ENCODE data around the gene EGR4.
"Not testable (repeated sequence)": the region's sequence is repeated elsewhere in the genome, so short reads cannot be mapped to it uniquely, and the experiment has no call there.

The EGR4 gene

GRCh38 chr2:73263540-73264331 lies 29.6 kb downstream of the EGR4 start:
- no peaks in the 10 kb centered on the region for H3K36me3 ChIP-seq (ENCODE audit: control insufficient read depth in 2 of 2, insufficient read depth in 2 of 2, low read length in 2 of 2)
- H3K27ac ChIP-seq (ENCODE audit: low read length), result no peak overlapping the region
- H3K9me3 ChIP-seq (ENCODE audit: control insufficient read depth in 2 of 2, low read length in 2 of 2), result no peaks in the 10 kb centered on the region
- H3K27me3 ChIP-seq (ENCODE audit: control insufficient read depth in 1 of 2, insufficient read depth in 2 of 2, low read length in 2 of 2), result peaks cover 19 to 23% of the 10 kb centered on the region in 2 donors
- H3K4me1 ChIP-seq (ENCODE audit: control insufficient read depth, insufficient read depth, low read length), result peaks cover 4% of the 10 kb centered on the region
- no peak overlapping the region for H3K4me3 ChIP-seq (ENCODE audit: low read length in 2 of 2)
- H3K9ac ChIP-seq (ENCODE audit: low read length in 2 of 2), result no peak overlapping the region

- H3K4me3 ChIP-seq (ENCODE audit: low read length in 2 of 2); H3K9ac ChIP-seq (ENCODE audit: low read length in 2 of 2); H3K4me1 ChIP-seq (ENCODE audit: control insufficient read depth, insufficient read depth, low read length); H3K36me3 ChIP-seq (ENCODE audit: control insufficient read depth in 2 of 2, insufficient read depth in 2 of 2, low read length in 2 of 2); H3K27ac ChIP-seq (ENCODE audit: low read length); H3K9me3 ChIP-seq (ENCODE audit: control insufficient read depth in 2 of 2, low read length in 2 of 2): not testable (repeated sequence)
- peaks cover 10 to 14% of the 10 kb centered on the region in 2 donors for H3K27me3 ChIP-seq (ENCODE audit: control insufficient read depth in 1 of 2, insufficient read depth in 2 of 2, low read length in 2 of 2)
Measured at GRCh38 chr2:73262691-73263429, 30.5 kb downstream of the EGR4 start.

DNA sequence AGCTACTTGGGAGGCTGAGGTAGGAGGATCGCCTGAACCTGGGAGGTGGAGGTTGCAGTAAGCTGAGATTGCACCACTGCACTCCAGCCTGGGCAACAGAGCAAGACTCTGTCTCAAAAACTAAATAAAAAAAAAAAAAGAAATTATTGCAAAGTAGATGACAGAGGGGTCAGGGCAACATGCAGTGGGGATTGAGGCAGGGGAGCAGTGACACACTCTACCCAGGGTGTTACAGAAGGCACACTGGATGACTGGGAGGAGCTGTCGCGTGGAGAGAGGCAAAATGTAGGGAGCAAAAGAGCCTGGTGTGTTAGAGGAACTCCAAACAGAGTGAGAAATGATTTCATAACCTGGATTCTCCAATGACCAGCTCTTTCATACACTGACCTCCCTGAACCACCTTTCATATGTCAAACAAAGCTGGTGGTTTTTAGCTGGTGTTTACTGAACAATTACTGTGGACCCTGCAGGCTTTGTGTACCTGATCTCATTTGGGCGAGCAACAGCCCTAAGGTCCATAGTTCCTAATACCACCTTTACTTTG lies 31.2 kb downstream of the EGR4 start:
- peaks cover 9 to 10% of the 10 kb centered on the region in 2 donors for H3K27me3 ChIP-seq (ENCODE audit: control insufficient read depth in 1 of 2, insufficient read depth in 2 of 2, low read length in 2 of 2)
- no peak overlapping the region for H3K27ac ChIP-seq (ENCODE audit: low read length)

DNA sequence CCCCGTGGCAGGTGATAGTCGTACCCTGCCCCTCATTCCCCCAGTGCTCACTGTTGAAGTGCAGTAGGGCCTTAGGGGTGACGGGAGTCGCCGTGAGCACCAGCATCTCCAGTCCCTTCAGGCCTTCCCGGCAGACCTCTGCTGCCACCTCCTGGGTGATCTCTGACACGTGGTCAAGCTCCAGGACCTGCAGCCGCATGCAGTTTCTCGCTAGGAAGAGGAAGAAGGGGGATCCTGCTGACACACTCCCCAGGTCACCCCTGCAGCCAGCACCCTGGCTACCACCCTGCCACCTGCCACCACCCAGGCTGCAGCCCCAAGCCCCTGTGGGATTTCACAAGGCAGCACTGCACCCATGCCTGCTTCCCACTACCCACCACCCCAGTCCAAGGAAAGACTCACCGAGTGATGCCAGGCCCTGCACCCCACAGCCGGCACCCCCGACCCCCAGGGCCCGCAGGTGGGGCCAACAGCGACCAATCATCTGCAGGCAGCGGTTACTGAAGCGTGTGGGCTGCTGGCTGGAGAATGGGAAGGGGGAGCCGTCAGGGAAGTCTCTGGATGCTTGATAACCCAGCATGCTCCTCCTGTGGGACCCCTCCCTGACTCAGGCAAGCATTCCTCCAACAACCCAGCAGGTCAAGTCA lies 32.9 kb downstream of the EGR4 start:
- Histone ChIP-seq H3K36me3 (ENCODE audit: control insufficient read depth in 2 of 2, insufficient read depth in 2 of 2, low read length in 2 of 2) (no peaks in the 10 kb centered on the region), H3K9me3 (ENCODE audit: control insufficient read depth in 2 of 2, low read length in 2 of 2) (no peaks in the 10 kb centered on the region), H3K4me1 (ENCODE audit: control insufficient read depth, insufficient read depth, low read length) (no peaks in the 10 kb centered on the region), H3K27me3 (ENCODE audit: control insufficient read depth in 1 of 2, insufficient read depth in 2 of 2, low read length in 2 of 2) (no peaks in the 10 kb centered on the region), H3K4me3 (ENCODE audit: low read length in 2 of 2) (no peak overlapping the region), H3K9ac (ENCODE audit: low read length in 2 of 2) (no peak overlapping the region), H3K27ac (ENCODE audit: low read length) (no peak overlapping the region)

More for the DNA sequence above, 31.2 kb downstream of the EGR4 start:
- H3K9ac ChIP-seq (ENCODE audit: low read length in 2 of 2), result no peak overlapping the region
- H3K4me1 ChIP-seq (ENCODE audit: control insufficient read depth, insufficient read depth, low read length), result no peaks in the 10 kb centered on the region
- no peaks in the 10 kb centered on the region for H3K9me3 ChIP-seq (ENCODE audit: control insufficient read depth in 2 of 2, low read length in 2 of 2)
- no peaks in the 10 kb centered on the region for H3K36me3 ChIP-seq (ENCODE audit: control insufficient read depth in 2 of 2, insufficient read depth in 2 of 2, low read length in 2 of 2)
- no peak overlapping the region for H3K4me3 ChIP-seq (ENCODE audit: low read length in 2 of 2)

GRCh38 chr2:73259704-73260337 lies 33.5 kb downstream of the EGR4 start:
- Histone ChIP-seq H3K36me3 (ENCODE audit: control insufficient read depth in 2 of 2, insufficient read depth in 2 of 2, low read length in 2 of 2) (peaks cover 0 to 2% of the 10 kb centered on the region in 2 donors), H3K4me3 (ENCODE audit: low read length in 2 of 2) (no peak overlapping the region), H3K27me3 (ENCODE audit: control insufficient read depth in 1 of 2, insufficient read depth in 2 of 2, low read length in 2 of 2) (no peaks in the 10 kb centered on the region), H3K9ac (ENCODE audit: low read length in 2 of 2) (no peak overlapping the region), H3K27ac (ENCODE audit: low read length) (no peak overlapping the region), H3K9me3 (ENCODE audit: control insufficient read depth in 2 of 2, low read length in 2 of 2) (no peaks in the 10 kb centered on the region), H3K4me1 (ENCODE audit: control insufficient read depth, insufficient read depth, low read length) (no peaks in the 10 kb centered on the region)

- Histone ChIP-seq H3K9me3 (ENCODE audit: control insufficient read depth in 2 of 2, low read length in 2 of 2) (no peaks in the 10 kb centered on the region), H3K36me3 (ENCODE audit: control insufficient read depth in 2 of 2, insufficient read depth in 2 of 2, low read length in 2 of 2) (peaks cover 0 to 4% of the 10 kb centered on the region in 2 donors), H3K4me1 (ENCODE audit: control insufficient read depth, insufficient read depth, low read length) (no peaks in the 10 kb centered on the region), H3K9ac (ENCODE audit: low read length in 2 of 2) (no peak overlapping the region), H3K4me3 (ENCODE audit: low read length in 2 of 2) (no peak overlapping the region), H3K27ac (ENCODE audit: low read length) (no peak overlapping the region), H3K27me3 (ENCODE audit: control insufficient read depth in 1 of 2, insufficient read depth in 2 of 2, low read length in 2 of 2) (no peaks in the 10 kb centered on the region)
Measured at GRCh38 chr2:73259276-73259675, 34.1 kb downstream of the EGR4 start.

DNA sequence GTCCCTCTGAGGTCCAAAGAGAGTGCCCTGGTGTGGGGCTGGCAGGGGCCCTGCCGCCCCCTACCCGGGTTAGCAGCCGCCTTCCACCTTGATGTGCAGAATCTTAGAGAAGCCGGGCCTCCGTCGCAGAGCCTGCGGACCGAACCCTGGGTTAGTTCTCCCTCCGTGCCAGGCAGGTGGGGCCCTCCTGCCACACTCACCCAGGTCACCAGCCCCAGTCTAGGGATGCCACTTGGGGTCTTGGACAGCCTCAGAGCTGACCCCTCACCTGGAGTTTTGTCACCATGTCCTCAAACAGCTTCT lies 34.5 kb downstream of the EGR4 start:
- H3K27me3 ChIP-seq (ENCODE audit: control insufficient read depth in 1 of 2, insufficient read depth in 2 of 2, low read length in 2 of 2), result no peaks in the 10 kb centered on the region
- no peak overlapping the region for H3K4me3 ChIP-seq (ENCODE audit: low read length in 2 of 2)
- peaks cover 3 to 9% of the 10 kb centered on the region in 2 donors for H3K36me3 ChIP-seq (ENCODE audit: control insufficient read depth in 2 of 2, insufficient read depth in 2 of 2, low read length in 2 of 2)
- H3K9me3 ChIP-seq (ENCODE audit: control insufficient read depth in 2 of 2, low read length in 2 of 2), result no peaks in the 10 kb centered on the region
- no peaks in the 10 kb centered on the region for H3K4me1 ChIP-seq (ENCODE audit: control insufficient read depth, insufficient read depth, low read length)
- H3K9ac ChIP-seq (ENCODE audit: low read length in 2 of 2), result no peak overlapping the region
- H3K27ac ChIP-seq (ENCODE audit: low read length), result no peak overlapping the region

DNA sequence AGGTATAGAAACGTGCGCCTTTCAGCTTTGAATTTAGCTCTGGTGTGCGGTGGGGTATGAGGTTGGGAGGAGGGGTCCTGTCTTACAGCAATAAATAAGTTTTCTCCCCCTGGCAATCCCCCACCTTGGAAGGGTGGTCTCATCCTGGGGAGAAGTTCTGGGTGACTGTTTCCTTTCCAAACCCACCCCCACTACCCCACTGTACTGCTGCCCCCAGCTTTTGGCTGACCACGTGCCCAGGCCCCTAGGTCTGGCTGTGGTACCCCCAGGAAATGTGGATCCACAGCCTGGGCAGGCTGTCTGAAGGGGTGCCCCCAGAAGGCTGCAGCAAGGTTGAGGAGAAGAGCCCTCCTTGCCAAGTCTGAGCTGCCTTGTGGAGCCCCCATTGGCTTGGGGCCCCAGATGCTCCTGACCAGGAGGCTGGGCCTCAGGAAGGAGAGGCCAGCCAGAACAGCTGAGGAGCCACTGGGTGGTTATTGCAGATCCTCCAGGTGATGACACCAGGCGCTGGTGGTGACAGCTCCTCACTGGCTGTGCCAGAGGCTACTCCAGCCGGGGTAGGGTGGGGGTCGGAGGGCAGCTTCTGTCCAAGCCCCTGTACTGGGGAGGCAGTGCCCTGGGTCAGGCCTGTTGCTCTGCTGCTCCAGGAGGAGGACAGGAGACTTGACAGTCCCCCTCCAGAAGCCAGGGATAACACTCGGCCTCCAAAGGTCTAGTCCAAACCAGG lies 35.0 kb downstream of the EGR4 start:
- no peak overlapping the region for H3K27ac ChIP-seq (ENCODE audit: low read length)
- no peak overlapping the region for H3K9ac ChIP-seq (ENCODE audit: low read length in 2 of 2)
- H3K9me3 ChIP-seq (ENCODE audit: control insufficient read depth in 2 of 2, low read length in 2 of 2), result no peaks in the 10 kb centered on the region
- peaks cover 3 to 13% of the 10 kb centered on the region in 2 donors for H3K36me3 ChIP-seq (ENCODE audit: control insufficient read depth in 2 of 2, insufficient read depth in 2 of 2, low read length in 2 of 2)
- no peaks in the 10 kb centered on the region for H3K27me3 ChIP-seq (ENCODE audit: control insufficient read depth in 1 of 2, insufficient read depth in 2 of 2, low read length in 2 of 2)
- no peak overlapping the region for H3K4me3 ChIP-seq (ENCODE audit: low read length in 2 of 2)
- H3K4me1 ChIP-seq (ENCODE audit: control insufficient read depth, insufficient read depth, low read length), result no peaks in the 10 kb centered on the region

GRCh38 chr2:73257425-73258125 lies 35.8 kb downstream of the EGR4 start:
- Histone ChIP-seq H3K27me3 (ENCODE audit: control insufficient read depth in 1 of 2, insufficient read depth in 2 of 2, low read length in 2 of 2) (no peaks in the 10 kb centered on the region), H3K4me1 (ENCODE audit: control insufficient read depth, insufficient read depth, low read length) (no peaks in the 10 kb centered on the region), H3K4me3 (ENCODE audit: low read length in 2 of 2) (no peak overlapping the region), H3K27ac (ENCODE audit: low read length) (no peak overlapping the region), H3K36me3 (ENCODE audit: control insufficient read depth in 2 of 2, insufficient read depth in 2 of 2, low read length in 2 of 2) (peaks cover 7 to 21% of the 10 kb centered on the region in 2 donors), H3K9ac (ENCODE audit: low read length in 2 of 2) (no peak overlapping the region), H3K9me3 (ENCODE audit: control insufficient read depth in 2 of 2, low read length in 2 of 2) (no peaks in the 10 kb centered on the region)
